GM11168 (cell line): ENCODE measurements around the gene TEX101.

Experiments used
- in situ Hi-C: fragments of 300-500 bp; cut with MboI; formaldehyde crosslinking; loops from one replicate; pipeline ENCODE4 v1.12.0; 2022; ENCODE audit warnings: low sequenced_read_pairs; ENCODE audit not compliant: unreplicated experiment

TEX101 gene

DNA sequence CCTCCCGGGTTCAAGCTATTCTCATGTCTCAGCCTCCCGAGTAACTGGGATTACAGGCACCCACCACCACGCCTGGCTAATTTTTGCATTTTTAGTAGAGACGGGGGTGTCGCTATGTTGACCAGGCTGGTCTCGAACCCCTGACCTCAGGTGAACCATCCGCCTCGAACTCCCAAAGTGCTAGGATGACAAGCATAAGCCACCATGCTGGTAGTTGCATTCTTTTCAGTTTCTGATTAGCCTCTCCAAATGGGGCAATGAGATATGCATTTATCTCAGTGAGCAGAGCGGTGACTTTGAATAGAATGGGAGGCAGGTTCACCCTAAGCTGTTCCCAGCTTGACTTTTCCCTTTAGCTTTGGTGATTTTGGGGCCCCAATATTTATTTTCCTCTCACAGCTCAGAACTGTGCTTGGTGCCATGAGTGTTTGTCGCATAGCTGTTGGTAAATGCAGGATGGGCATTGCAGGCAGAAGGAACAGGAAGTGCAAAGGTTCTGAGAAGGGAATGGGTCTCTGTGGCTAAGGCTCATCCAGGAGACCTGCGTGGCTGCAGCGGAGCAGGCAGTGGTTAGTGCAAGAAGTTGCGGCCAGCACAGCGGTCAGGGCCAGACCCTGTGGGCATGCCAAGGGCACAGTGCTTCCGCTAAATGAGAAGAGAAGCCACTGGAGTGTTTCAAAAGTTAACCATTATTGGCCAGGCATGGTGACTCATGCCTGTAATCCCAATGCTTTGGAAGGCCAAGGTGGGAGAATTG, 30.0 kb downstream of the TEX101 start:
- in situ Hi-C loops: loop anchor here (5.0 kb wide), 1 partner anchor 73 kb away; no protein-coding TSS in a partner anchor

DNA sequence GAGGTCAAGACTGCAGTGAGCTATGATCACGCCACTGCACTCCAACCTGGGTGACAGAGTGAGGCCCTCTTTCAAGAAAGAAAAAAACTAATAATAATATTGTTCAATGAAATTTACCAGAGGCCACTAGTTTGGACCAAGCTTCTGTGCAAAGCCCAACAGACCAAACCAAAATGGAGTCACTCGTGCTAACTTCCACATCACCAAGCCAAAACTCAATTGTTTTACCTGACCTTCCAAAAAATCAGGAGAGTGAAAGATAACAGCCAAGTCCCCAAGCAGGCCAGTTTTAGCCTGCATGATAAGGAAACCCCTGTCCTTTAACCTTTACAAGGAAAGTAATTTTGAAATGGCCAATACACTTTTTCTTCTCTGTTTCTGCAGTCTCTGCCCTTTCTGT, 30.7 kb downstream of the TEX101 start:
- in situ Hi-C loops: loop anchor here (5.0 kb wide), 1 partner anchor 72 kb away; no protein-coding TSS in a partner anchor

DNA sequence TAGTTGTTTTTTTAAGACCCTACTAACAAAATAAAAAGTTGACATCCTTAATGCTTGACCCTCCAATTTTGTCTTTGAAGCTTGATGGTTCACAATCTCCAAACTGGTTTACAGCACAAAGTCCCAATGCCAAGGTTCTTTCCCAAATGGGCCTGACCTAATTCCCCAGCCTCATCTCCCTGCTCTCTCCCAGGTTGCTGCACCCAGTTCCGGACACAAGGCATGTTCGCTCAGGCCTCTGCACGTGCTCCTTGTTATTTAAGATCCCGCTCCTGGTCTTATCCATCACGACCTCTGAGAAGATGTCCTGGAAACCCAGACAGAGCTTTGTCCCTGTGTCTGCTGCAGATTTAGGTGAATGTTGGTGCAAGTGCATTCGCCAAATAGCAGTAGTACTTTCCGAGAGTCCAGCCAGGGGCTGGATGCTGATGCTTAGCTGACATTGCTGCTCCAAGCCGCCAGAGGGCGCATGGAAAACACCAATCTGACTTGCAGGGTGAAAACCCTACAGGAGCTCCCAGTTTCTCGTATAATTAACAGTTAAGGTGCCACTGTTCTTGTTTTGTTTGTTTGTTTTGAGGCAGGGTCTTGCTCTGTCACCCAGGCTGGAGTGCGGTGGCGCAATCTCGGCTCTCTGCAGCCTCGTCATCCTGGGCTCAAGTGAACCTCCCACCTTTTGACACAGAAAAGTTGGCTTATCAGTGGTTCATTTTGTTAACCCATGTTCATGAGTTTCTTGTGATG, 32.2 kb downstream of the TEX101 start:
- in situ Hi-C loops: loop anchor here (5.0 kb wide), 1 partner anchor 70 kb away; no protein-coding TSS in a partner anchor

DNA sequence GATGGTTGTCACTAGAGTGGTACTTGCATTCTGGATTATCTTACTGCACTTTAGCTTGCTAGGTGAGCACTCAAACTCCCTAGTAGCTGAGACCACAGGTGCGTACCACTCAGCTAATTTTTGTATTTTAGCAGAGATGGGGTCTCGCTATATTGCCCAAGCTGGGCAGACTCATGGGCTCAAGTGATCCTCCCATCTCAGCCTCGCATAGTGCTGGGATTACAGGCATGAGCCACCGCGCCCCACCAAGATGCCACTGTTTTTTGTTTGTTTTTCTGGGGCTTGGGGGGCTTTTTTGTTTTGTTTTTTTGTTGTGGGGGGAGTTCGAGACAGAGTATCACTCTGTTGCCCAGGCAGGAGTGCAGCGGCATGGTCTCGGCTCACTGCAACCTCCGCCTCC, 33.0 kb downstream of the TEX101 start:
- in situ Hi-C loops: loop anchor here (5.0 kb wide), 1 partner anchor 70 kb away; no protein-coding TSS in a partner anchor

DNA sequence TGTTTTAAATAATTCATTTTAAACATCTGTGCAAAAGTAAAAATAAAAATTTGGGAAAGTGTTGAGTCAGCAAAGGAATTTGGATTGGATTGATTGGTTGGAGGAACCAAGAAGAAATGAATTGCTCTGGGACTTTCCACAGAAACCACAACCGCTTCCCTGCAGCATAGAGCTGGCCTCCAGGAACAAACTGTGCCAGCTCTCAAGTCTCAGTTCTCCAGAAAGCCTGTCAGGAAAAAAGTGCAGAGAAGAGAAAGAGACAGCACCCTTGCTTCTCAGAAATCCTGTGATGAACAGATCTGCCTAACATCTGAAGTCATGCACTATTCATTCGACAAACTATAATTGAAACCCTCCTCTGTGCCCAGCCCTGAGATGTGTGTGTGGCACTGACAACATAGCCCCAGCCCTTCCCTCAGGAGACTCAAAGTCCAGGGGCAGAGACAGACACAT, 35.9 kb downstream of the TEX101 start:
- in situ Hi-C loops: no loop called here

DNA sequence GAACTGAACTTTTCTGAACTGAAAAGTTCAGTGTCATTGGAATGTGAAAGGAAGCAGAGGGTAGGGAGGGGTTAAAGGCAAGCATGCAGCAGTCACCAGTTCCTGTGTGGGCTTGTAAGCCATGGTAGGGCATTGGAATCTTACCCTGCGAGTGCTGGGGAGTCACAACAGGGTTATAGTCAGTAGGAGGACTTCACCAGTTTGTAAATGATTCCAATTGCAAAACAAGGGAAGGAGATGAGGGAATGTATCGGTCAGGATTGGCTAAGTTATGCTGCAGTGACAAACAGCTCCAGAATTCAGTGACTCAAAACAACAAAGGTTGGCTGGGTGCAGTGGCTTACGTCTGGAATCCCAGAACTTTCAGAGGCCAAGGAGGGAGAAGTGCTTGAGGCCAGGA, 37.9 kb downstream of the TEX101 start:
- in situ Hi-C loops: no loop called here

DNA sequence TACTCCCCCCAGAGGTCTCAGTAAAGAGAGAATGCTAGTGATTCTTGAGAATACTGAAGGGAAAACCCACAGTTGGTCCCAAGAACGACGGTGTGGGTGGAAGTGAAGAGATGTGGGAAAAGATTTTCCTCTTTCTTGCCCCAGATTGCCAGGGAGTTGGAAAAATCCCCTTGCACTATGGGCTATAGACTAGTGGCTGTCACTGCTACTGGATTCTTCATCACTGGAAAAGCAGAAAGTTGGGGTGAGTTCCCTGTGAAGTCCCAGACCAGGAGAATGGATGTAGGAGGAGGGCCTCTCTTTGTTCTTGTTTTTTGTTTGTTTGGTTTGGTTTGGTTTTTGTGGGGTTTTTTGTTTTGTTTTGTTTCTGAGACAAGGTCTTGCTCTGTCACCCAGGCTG, 39.3 kb downstream of the TEX101 start:
- in situ Hi-C loops: no loop called here

DNA sequence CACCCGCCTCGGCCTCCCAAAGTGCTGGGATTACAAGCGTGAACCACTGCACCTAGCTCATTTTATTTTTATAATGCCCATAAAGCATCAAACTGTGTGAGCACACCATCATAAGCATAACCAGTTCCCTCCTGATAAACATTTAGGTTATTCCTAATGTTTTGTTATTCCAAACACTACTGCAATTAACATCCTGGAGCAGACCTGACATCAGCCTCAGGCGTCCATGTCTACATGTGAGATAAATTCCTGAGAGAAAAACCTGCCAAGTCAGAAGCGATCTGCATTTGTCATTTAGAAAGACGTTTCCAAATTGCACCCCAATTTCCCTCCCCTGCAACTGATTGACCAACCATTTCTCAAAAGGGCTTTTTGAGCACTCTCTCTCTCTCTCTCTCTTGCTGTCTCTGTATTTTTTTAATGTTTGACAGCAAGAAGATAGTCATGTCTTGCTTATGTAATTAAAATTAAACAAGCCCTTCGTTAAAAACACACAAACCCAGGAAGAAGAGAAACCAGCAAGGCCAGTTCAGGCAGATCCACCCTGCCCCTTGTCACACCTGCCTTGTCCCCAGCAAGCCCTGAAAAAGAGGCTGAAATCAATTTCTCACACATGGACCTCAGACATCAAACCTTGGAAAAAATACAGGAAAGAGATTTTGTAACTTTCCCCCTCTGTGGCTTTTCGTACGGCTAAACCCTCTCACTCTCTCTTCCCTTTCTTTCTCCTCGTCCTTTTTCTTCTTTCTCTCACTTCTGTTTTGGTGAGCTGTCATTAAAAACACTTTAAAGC, 40.8 kb downstream of the TEX101 start:
- in situ Hi-C loops: no loop called here

DNA sequence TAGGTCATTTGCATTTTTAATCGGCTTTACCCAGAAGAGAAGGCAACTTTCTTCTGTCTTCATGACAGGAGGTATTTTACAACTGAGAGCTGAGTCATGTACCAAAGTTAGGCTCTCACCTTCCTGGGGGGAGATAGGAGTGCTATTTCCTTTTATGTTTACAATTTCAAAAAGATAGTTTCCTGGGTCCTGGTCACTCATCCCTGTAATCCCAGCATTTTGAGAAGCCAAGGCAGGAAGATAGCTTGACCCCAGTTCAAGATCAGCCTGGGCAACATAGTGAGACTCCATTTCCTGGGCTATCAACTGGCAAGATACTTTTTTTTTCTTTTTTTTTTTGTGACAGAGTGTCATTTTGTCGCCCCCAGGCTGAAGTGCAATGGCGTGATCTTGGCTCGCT, 43.1 kb downstream of the TEX101 start:
- in situ Hi-C loops: no loop called here

DNA sequence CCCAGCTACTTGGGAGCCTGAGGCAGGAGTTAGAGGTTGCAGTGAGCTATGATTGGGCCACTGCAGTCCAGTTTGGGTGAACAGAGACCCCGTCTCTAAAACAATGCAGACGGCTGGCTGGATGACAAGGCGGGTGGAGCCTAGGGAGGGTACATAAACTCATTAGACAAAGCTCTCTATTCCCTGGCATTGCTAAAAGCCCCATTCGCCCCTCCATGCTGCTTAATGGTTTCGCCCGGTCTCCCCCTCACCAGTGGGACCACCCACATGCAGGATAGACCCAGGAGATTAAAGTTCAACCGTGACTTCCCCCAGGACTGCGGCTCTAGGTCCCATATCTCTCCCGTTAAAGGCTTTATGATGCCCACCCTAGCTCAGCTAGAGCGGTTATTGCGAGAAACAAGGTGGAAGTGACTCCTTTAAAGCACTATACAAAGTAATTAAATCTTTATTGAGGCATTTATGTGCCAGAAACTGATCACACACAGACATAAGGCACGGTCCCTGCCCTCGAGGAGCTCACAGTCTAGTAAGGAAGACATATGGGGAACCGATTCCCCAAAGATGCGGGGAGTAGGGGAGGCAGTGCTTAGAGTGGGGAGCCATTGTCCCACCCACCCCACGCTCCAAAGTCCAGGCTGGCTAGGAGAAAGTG, 45.8 kb downstream of the TEX101 start:
- in situ Hi-C loops: no loop called here

DNA sequence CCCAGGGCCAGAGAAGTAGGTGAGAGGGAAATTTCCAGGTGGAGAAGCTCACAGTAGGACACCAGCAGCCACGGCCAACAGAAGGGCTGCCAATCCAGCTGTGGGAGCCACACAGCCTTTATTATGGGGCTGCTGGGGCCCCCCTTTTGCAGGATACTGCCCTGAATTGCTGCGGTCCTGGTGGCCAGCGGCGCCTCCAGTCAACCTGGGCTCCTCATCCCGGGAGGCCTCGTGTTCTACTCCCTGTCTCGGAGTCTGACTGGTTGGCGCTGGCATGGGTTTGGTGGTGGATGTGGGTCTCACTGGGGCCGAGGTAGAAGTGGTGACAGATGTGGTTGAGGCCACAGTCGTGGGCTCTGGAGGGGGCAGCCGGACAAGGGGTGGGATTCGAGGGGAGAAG, 46.6 kb downstream of the TEX101 start:
- in situ Hi-C loops: no loop called here

DNA sequence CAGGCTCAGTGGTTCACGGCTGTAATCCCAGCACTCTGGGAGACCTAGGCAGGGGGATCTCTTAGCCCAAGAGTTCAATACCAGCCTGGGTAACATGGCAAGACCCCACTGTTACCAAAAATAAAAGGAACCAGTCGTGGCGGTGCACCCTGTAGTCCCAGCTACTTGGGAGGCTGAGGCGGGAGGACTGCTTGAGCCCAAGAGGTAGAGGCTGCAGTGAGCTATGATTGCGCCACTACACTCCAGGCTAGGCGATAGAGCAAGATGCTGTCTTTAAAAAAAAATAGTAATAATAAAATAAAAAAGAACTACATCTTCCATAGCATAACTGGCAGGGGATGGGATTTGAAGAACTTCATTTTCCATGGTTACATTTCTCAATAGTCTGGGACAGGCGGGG, 47.7 kb downstream of the TEX101 start:
- in situ Hi-C loops: no loop called here

DNA sequence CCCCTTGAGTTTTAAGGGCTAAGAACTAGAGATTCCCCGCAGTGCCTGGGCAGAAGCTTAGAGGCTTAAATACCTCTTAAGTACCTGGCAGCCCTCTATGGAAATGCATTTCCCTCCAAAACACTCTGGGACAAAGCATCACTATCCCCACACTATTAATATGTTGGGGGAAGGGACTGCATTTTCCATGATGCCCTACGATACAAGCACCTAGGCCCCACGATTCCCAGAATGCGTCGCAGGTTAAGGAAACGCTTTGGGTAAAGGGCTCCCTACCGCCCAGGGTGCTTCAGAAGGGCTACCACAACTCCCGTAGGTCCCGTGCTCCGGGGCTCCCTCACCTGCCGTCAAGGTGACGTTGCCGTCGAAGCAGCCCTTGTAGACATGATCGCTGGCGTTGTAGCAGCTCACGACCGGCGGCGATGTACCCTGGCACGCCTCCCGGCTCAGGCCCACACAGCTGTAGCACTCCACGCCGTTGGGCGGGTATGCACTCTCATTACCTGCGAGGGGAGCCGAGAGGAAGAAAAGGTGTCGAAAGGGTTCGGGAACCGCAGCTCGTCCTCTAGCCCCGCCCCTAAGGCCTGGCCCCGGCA, 48.2 kb downstream of the TEX101 start:
- in situ Hi-C loops: no loop called here

DNA sequence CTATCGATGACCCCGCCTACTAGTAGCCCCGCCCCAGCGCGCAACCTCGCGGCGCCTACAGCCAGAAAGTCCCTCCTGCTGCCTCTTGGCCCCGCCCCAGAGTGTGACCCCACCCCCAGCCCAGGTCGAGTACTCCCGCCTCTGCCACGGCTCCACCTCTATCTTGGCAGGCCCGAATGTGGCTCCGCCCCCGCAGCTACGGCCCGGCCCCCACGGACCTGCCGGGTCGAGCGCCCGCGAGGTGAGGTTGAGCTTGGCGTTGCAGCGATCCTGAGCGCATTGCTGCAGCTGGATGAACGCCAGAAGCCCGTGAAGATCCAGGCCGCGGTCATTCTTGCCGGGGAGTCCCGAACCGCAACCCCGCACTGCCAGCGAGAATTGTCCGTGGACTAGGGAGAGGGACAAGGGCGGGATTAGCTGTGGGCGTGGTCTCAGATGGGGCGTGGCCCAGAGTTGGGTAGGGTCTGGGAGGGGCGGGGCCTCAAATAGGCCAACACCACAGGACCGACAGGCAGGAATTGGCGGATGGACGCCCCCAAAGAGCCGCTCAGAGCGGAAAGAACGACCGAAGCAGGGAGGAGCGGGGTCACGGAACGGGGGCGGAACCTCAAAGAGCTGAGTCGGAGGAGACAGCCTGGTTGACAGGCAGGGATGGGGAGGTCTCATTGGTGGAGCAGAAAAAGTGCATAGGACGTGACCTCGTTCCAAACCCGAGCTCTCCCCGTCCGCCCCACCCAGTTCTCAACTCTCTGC, 48.9 kb downstream of the TEX101 start:
- in situ Hi-C loops: no loop called here

DNA sequence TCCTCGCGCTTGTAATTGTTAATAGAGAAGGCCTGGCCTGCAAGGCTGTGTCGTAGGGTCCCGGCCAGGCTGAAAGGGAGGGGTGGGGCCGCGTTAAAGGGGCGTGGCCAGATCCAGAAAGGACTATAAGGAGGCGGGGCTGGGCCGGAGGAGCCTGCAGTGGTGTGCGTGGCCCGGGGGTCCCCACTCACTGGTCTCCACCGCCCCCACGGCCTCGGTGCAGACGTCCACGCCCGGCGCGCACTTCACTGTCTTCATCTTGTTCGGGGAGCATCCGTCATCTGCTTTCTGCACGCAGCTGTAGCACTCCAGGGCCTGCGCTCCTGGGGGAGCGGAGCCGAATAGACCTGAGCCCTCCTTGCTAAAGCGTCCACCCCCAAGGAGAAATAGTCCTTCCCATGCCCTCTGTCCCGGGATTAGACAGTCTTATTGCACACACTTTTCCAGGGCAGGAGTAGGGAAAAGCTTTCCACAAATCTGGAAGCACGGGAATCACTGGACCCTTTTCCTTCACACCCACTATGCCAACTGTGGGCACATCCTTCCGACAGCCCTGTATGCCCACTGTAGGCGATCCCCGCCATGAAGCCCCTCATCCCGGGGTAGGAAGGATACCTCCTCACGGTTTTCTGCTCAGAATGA, 49.6 kb downstream of the TEX101 start:
- in situ Hi-C loops: no loop called here

DNA sequence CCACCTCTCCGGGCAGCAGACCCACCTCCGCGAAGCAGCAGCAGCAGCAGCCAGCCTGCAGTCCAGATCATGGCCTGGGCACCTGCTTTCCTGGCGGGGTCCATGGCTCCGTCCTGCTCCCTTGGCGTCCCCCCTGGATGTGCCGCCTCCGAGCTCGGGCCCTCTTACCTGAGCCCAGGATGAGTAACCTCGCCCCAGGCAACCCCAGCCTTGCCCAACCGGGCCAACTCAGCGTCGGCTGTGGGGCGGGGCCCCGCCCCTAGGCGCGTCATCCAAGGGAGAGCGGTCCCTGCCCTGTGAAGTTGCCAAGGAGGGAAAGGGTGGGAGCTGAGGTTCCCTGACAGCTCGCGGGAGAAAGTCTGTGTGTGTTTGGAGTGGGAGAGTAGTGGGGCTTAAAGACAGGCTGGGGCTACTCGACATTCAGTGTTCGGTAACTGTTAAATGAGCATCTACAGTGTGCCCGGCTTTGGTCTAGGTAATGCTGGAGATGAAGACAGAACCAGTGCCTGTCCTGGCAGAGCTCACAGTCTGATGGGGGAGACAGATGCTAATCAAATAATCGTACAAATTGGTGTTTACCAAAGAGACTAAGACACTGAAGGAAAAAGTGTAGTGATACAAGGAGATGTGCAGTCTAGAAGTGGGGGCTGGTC, 50.9 kb downstream of the TEX101 start, which contains the start of gene LYPD3:
LYPD3 (minus strand) TSS at position 141 of the 653 bp plus-strand sequence; CDS start at position 104, 37 bp downstream.
- in situ Hi-C loops: no loop called here

DNA sequence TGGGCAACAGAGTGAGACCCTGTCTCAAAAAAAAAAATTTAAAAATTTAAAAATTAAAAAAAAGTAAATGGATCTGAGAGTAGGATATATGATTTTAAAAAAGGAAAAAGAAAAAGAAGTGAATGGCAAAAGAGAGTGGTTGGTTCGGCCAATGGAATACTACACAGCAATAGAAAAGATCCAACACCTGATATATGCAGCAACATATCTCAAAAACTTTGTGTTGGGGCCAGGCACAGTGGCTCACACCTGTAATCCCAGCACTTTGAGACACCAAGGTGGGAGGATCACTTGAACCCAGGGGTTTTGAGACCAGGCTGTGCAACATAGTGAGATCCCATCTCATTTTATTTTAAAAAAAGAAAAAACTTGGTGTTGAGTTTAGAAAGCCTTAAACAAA, 52.1 kb downstream of the TEX101 start:
- in situ Hi-C loops: no loop called here

DNA sequence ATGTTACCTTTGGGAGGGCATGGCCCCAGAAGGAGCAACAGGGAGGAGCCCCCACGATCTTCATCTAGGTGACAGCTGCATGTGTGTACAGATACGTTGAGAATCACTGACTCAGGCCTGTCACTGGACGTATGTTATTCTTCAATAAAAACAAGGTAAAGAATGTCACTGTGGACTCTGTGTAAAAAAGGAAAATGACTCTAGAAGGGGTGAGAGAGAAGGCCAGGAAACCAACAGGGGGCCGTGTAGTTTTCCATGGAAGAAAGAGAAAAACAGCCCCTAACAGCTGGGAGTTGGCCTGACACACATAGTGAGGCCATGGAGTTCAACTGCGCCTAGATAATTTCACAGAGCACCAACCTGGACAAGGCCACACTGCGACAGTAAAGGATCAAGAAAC, 52.6 kb downstream of the TEX101 start:
- in situ Hi-C loops: no loop called here
